HG03378 (cell line): ENCODE measurements around the gene IGF2.

Source experiments
- ATAC-seq: cut with Tn5 transposase; IDR thresholded peaks from one replicate; pipeline ENCODE4 v1.9.1; 2021; ENCODE audit warnings: mild to moderate bottlenecking, moderate library complexity; ENCODE audit not compliant: unreplicated experiment

Gene IGF2

GRCh38 chr11:2154195-2154585 is 15.0 kb upstream of the IGF2 start:
- no peak for ATAC-seq

- ATAC-seq: no peak
These were observed 14.5 kb upstream of the IGF2 start for GRCh38 chr11:2153581-2154194.

- ATAC-seq: no peak
These were observed 12.5 kb upstream of the IGF2 start for GRCh38 chr11:2151500-2152257.

GRCh38 chr11:2149864-2150847 is 11.0 kb upstream of the IGF2 start:
- ATAC-seq: no peak

- no peak for ATAC-seq
These were observed 10.3 kb upstream of the IGF2 start for GRCh38 chr11:2149460-2149859.

GRCh38 chr11:2148595-2148994 is 9.4 kb upstream of the IGF2 start:
- ATAC-seq: no peak

GRCh38 chr11:2147391-2147790 is 8.2 kb upstream of the IGF2 start:
- no peak for ATAC-seq

GRCh38 chr11:2146051-2146450 is 6.9 kb upstream of the IGF2 start:
- ATAC-seq: no peak

GRCh38 chr11:2144544-2145248 is 5.5 kb upstream of the IGF2 start:
- ATAC-seq: no peak

GRCh38 chr11:2143799-2144543 is 4.8 kb upstream of the IGF2 start:
- ATAC-seq: no peak

GRCh38 chr11:2143477-2143798 is 4.2 kb upstream of the IGF2 start:
- ATAC-seq: no peak

- ATAC-seq: no peak
These were observed 3.6 kb upstream of the IGF2 start for GRCh38 chr11:2142762-2143202.

GRCh38 chr11:2142300-2142759 is 3.1 kb upstream of the IGF2 start:
- ATAC-seq: no peak

GRCh38 chr11:2140411-2141400 is 1.5 kb upstream of the IGF2 start:
- ATAC-seq: no peak

GRCh38 chr11:2139621-2140337 is 590 bp upstream of the IGF2 start:
- no peak for ATAC-seq

GRCh38 chr11:2138431-2139122 is 612 bp downstream of the IGF2 start:
- ATAC-seq: no peak

- ATAC-seq: no peak
These were observed 1.1 kb downstream of the IGF2 start for GRCh38 chr11:2138068-2138430.
